ENCODE measurements around the gene IL36B.
A peak's percentile ranks its signal among the peaks of the same experiment; 100 is the strongest.
"Not testable (repeated sequence)": the region's sequence is repeated elsewhere in the genome, so short reads cannot be mapped to it uniquely, and the experiment has no call there.

The IL36B gene

DNA sequence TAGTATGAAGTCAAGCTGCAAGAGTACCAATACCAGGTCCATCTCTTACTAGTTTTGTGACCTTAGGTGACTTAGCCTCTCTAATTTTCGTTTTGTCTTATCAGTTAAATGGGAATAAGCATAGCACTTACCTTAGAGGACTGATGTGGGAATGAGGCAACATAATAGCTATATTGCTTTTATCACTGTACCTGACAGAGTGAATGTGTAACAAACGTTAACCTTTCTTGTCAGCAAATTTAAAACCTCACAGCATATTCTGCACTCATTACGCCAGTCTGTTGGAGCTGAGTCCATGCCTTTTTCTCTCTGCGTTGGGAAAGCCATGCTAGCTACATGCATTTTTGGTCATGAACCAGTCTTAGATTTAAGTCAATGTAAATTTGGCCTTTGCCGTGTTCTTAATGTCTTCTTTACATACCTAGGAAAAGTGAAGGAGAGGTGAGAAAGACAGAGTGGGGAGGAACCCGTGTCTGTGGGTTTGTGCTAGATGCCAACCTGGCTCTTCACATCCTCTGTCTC, at the start of gene IL36B:
Gene IL36B (minus strand): TSS at position 472 of the 522 bp plus-strand sequence.
- DNase-seq (ENCODE audit: low spot score): no peak

GRCh38 chr2:113102133-113102532, 49.5 kb upstream of the IL36B start:
- DNase-seq (ENCODE audit: low spot score): no peak

GRCh38 chr2:113098532-113098931, 45.9 kb upstream of the IL36B start:
- DNase-seq (ENCODE audit: low spot score): no peak

DNA sequence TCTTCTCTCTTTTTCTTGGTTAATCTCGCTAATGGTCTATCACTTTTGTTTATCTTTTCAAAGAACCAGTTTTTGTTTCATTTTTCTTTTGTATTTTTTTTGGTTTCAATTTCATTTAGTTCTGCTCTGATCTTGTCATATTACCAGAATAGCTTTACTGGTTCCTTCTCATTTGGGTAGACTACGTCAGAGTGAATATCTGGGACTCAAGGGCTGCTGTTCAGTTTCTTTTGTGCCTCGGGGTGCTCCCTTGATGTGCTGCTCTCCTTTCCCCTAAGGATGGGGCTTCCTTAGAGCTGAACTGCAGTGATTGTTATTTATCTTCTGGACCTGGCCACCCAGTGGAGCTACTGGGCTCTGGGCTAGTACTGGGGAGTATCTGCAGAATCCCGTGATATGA, 45.4 kb upstream of the IL36B start:
- no peak for DNase-seq (ENCODE audit: low spot score)

GRCh38 chr2:113096842-113097618, 44.4 kb upstream of the IL36B start:
- not testable (repeated sequence) for DNase-seq (ENCODE audit: low spot score)

GRCh38 chr2:113096306-113096705, 43.6 kb upstream of the IL36B start:
- DNase-seq (ENCODE audit: low spot score): not testable (repeated sequence)

- no peak for DNase-seq (ENCODE audit: low spot score)
Measured at GRCh38 chr2:113093613-113093977, 40.9 kb upstream of the IL36B start.

DNA sequence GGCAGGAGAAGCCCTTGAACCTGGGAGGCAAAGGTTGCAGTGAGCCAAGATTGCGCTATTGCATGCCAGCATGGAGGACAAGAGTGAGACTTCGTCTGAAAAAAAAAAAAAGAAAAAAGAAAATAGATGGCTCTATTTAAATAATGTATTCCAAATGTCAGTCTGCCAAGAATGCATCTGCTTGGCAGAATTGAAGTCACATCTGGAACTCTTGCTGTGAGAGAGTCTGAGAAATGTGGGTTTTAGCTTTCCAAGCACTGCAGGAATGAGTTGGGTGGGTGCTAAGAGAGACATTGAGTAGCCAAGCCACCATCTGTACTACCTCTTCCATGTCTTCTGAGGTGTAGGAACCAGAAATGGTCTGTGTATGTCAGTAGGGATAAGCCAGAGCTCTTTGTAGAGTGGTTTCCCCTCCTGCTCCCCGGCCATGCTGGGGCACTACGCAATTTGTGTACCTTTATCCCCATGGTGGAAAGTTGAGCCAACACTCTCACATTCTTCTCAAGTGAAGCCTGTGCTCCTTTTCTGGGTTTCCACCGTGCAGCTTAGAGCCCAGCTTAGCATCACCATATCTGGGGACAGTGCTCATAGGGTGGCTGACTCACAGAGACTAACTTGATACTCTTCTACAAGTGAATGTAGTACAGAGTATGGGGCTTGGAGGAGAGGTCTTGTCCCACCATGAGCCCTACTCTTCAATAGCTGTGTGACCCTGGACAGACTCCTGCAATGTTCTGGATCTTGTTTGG, 40.4 kb upstream of the IL36B start:
- no peak for DNase-seq (ENCODE audit: low spot score)

- DNase-seq (ENCODE audit: low spot score): no peak
Measured at GRCh38 chr2:113091231-113091896, 38.7 kb upstream of the IL36B start.

DNA sequence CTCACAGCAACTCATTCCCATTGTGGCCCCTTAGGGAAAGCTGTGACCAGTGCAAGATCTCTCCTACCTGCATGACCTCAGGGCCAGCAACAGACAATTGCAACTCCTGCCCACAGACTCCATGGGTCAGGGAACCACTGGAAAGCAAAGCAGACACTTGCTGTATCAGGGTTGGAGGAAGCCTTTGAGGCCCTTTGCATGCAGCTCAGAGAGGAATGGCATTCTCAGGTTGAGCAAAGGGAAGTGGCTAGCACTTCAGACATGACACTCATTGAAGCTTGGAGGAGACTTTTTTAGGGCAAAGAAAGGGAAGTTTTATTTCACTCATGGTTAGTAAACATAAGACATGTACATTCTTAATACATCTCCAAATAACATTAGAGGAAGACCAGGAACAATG, 37.2 kb upstream of the IL36B start:
- DNase-seq (ENCODE audit: low spot score): no peak

DNA sequence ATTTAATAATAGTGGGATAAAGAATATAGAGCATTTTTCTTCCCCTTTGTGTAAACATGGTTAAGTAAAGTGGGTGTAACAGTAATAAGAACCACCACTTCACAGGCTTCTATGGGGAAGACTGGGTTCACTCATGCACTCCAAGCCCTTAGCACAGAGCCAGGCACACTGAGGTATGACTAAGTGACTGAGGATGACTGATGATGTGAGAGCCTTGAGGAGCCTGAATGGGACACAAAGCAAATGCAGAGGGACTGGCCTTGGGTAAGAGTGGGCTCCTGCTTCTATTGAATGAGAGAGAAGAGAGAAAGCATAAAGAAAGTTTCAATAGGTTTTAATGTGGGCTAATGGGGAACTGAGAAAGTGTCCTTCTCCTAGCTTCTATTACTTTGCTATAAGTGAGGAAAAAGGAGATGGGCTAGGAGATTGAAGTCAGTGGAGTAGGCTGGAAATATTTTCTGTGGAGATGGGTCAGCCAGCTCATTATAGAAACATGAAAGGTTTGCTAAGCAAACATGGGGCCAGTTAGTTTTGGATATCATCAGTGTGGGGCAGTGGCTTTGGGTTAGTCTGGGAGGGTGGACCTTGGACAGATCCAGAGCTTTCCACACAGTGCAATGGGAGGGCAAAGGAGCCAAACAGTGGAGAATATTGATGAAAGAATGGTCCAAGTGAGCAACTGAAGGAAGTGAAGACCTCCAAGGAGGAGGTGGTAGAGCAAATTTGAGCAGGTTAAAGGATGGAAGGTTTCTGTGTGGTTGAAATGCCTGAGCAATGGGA, 35.7 kb upstream of the IL36B start:
- no peak for DNase-seq (ENCODE audit: low spot score)

DNA sequence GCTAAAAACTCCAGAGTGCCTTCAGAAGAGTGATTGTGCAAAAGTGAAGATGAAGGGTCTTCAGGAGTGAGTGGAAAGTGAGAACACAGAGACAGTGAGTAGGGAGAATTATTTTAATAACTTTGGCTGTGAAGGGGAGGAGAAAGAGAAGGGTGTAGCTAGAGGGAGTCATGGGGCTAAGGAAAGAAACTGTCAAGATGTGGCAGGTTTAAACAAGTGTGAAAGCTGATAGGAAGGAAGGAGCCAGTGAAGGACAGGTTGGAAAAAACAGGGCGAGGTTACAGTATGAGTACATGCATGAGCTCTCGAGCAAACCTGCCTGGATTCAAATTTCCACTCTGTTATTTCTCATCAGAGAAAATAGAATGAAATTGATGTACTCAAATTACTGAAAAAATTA, 32.9 kb upstream of the IL36B start:
- no peak for DNase-seq (ENCODE audit: low spot score)

DNA sequence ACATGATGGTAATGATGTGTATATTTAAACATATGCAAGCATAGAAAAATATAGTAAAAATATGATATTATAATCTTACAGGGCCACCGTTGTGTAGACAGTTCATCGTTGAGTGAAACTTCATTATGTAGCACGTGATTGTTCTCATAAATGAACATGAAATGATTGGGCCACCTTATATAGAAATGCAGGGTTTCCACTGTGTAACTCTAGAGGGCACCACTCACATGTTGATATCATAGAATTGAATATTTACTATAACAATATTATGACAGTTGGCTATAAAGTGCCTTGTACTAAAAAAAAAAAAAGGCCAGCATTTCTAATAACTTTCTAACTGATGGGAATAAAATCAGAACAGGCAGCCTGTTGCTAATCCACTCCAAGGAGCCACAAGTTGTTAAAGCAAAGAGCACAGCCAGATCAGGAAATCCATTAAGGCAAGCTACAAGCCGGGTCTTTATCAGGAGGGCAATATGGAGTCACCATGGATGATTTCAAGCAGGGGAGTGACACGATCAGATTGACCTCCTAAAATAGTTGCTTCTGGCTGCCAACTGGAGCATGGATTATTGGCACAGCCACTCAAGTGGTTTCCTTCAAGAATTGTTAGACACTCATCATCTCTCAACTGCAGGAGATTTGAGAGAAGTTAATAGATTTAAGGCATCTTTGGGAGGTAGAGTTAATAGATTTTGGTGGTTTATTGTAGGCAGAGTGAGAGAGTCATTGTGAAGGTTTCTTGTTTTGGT, 31.8 kb upstream of the IL36B start:
- no peak for DNase-seq (ENCODE audit: low spot score)

GRCh38 chr2:113083296-113083695, 30.6 kb upstream of the IL36B start:
- DNase-seq (ENCODE audit: low spot score): no peak

GRCh38 chr2:113081488-113082210, 29.0 kb upstream of the IL36B start:
- DNase-seq (ENCODE audit: low spot score): no peak

DNA sequence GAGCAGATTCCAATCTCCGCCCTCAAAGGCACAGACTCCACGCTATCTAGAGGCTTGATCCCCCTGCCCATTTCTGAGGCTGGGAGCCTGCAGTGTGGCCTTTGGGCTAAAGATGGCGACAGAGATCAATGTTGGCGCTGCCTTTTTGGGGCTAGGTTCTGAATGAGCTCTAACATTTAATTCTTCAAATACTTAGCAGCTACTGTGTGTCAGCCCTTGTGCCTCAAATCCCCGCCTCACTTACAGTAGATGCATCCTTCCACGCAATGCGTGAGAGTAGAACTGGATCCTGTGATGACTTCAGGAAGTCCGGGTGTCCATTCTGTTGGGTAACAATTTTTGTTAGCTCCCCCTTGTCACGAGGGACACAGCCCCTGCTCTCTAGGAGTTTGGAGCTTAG, 27.5 kb upstream of the IL36B start:
- DNase-seq (ENCODE audit: low spot score): peak; percentile 52

DNA sequence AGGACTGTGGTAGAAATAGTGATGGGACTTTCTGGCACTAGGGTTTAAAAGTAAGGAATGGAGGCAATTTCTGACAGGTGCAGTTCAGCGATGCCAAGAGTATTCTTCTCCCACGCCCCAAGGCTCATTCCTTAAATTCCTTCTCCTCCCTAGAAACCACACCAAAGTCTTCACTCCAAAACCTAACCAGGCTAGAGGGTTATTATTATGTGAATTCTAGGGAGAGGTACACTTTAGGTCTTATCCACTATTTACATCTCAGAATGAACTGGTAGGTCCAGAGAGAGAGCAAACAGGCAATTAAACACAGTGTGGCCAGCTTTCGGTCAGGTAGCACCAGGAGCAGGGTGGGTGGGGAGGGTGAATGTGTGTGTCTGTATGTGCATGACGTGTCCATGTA, 26.5 kb upstream of the IL36B start:
- no peak for DNase-seq (ENCODE audit: low spot score)

GRCh38 chr2:113078350-113078839, 25.7 kb upstream of the IL36B start:
- no peak for DNase-seq (ENCODE audit: low spot score)

GRCh38 chr2:113077921-113078320, 25.3 kb upstream of the IL36B start:
- DNase-seq (ENCODE audit: low spot score): no peak

- DNase-seq (ENCODE audit: low spot score): no peak
Measured at GRCh38 chr2:113076954-113077669, 24.4 kb upstream of the IL36B start.
